HEK293T (cell line): Measurements from ENCODE around the gene TPCN1.

ENCODE experiments used
- ARNT ChIP-seq: fragments of 450-650 bp; IDR thresholded peaks from 2 replicates; pipeline ENCODE4 v1.6.1; 2017; ENCODE audit warnings: mild to moderate bottlenecking
- CTBP1 ChIP-seq: fragments of 450-650 bp; IDR thresholded peaks from 2 replicates; pipeline ENCODE4 v1.6.1; 2016; ENCODE audit warnings: borderline replicate concordance
- ELF4 ChIP-seq: fragments of 450-650 bp; IDR thresholded peaks from 2 replicates; pipeline ENCODE4 v1.6.1; 2017; ENCODE audit warnings: antibody characterized with exemption
- FOXA1 ChIP-seq: fragments of 450-650 bp; IDR thresholded peaks from 2 replicates; pipeline ENCODE4 v1.6.1; 2016; ENCODE audit warnings: mild to moderate bottlenecking
- FOXK2 ChIP-seq: fragments of 450-650 bp; IDR thresholded peaks from 2 replicates; pipeline ENCODE4 v1.6.1; 2016; ENCODE audit warnings: mild to moderate bottlenecking
- FOXM1 ChIP-seq: fragments of 450-650 bp; IDR thresholded peaks from 2 replicates; pipeline ENCODE4 v1.6.1; 2017; ENCODE audit warnings: mild to moderate bottlenecking, borderline replicate concordance
- HDGF ChIP-seq: fragments of 450-650 bp; IDR thresholded peaks from 2 replicates; pipeline ENCODE4 v1.6.1; 2017; ENCODE audit warnings: antibody characterized with exemption, borderline replicate concordance
- LEF1 ChIP-seq: fragments of 450-650 bp; IDR thresholded peaks from 2 replicates; pipeline ENCODE4 v1.6.1; 2017; ENCODE audit warnings: mild to moderate bottlenecking, borderline replicate concordance
- NFRKB ChIP-seq: fragments of 450-650 bp; IDR thresholded peaks from 2 replicates; pipeline ENCODE4 v1.6.1; 2016; ENCODE audit warnings: mild to moderate bottlenecking, moderate library complexity
- PKNOX1 ChIP-seq: fragments of 450-650 bp; IDR thresholded peaks from 2 replicates; pipeline ENCODE4 v1.6.1; 2016
- SP1 ChIP-seq: fragments of 450-650 bp; IDR thresholded peaks from 2 replicates; pipeline ENCODE4 v1.6.1; 2017
- SUZ12 ChIP-seq: fragments of 450-650 bp; IDR thresholded peaks from 2 replicates; pipeline ENCODE4 v1.6.1; 2016; ENCODE audit warnings: mild to moderate bottlenecking
- TARDBP ChIP-seq: fragments of 450-650 bp; IDR thresholded peaks from 2 replicates; pipeline ENCODE4 v1.6.1; 2016

DNA sequence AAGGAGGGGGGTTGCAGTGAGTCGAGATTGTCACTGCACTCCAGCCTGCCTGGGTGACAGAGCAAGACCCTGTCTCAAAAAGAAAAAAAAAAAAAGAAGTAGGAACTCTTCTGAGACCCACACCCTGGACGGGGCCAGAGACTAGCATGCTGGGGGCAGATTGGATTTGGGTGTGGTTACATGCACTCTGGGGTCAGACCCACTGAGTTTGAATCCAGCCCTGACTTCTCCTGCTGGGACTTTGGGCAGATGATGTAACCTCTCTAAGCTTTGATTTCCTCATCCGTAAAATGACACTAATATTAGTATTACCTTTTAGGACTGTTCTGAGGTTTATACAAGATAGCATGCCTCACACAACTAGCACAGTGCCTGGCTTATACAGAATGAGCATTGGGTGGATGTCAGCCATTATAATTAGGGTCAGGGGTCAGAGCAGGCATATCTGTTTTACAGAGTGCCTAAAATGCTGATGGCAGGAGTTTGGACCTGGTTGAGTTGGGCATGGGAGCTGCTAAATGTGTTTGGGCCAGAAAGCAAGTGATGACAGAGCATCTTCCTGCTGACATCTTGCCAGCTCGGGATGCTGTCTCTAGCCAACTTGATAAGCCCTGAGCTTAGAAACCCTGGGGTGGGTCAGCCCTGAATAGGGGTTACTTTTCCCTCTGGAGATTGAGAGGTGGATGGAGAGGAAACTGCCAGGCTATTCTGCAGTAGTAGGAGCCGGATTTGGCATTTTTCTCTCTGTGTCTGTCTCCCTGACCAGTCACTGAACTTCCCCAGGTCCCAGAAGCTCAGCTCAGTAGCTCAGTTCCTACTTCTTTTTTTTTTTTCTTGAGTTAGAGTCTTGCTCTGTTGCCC lies 15.5 kb downstream of the TPCN1 start:
- no peak for TF ChIP-seq FOXK2
- TF ChIP-seq ARNT, result no peak
- no peak for TF ChIP-seq ELF4
- TF ChIP-seq LEF1, result no peak
- no peak for TF ChIP-seq TARDBP
- TF ChIP-seq PKNOX1, result no peak
- no peak for TF ChIP-seq SP1
- no peak for TF ChIP-seq FOXA1
- TF ChIP-seq CTBP1, result no peak
- no peak for TF ChIP-seq HDGF
- no peak for TF ChIP-seq FOXM1
- TF ChIP-seq NFRKB, result no peak
- TF ChIP-seq SUZ12, result no peak
